Measurements from ENCODE around the gene ZNF211.

ZNF211 gene

GRCh38 chr19:57656346-57656745 lies 23.4 kb downstream of the ZNF211 start:
- DNase-seq, result no peak

DNA sequence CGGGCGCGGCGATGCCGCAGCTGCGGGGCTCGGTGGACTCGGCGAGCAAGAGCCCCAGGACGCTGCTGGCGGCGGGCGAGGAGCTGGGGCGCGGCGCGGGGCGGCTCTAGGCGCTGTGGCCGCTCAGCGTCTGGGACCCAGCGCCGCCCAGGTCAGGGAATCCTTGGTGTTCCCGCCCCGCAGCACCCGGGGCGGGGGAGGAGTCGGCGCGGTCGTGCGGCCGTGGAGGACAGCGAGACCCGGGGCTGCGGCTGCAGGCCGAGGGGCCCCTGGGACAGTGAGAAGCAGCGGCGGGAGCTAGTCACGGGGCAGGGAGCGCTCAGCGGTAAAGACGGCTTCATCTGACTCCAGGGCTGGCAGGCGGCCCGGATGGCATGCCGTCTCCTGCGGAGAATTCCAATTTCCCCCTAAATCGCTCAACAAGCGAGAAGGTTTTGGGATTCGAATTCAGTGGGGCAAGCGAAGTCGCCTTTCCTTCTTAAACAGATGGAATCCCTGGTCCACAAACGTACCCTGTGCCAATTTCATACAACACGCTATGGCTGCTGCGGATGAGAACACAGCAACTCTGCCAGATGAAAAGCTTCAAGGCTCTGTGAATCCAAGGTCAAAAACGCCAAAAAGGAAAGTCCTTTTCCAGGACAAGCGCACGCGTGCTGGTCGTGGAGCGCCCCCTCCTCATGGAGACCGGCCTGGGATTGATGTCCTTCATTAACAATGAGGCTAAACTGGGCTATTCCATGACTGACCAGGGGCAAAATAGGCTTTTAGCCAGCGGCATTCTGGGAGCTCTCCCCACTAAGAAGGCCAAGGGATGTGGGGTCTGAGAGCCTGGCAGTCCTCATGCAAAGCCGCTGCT lies 31.5 kb downstream of the ZNF211 start:
- DNase-seq, result peak; percentile 13

DNA sequence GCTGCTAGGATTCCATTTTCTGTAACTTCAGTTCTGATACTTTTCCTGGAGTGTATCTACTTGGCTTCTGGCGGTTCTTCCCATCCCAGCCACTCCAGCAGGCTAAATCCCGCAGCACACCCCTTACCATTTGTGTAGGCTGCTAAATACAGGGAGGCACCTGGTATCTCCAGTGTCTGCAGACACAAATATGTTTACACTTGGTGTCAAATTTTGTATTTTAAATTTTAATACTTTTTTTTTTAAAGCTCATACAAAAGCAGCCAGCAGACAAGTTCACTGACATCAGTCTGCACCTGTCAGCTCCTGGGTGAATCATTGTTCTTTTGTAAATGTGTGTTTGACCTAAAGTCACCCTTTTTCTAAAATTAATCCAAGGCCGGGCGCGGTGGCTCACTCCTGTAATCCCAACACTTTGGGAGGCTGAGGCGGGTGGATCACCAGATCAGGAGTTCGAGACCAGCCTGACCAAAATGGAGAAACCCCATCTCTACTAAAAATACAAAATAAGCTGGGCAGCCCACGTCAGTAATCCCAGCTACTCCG lies 32.4 kb downstream of the ZNF211 start:
- no peak for DNase-seq

GRCh38 chr19:57667228-57667627 lies 34.3 kb downstream of the ZNF211 start:
- no peak for DNase-seq

DNA sequence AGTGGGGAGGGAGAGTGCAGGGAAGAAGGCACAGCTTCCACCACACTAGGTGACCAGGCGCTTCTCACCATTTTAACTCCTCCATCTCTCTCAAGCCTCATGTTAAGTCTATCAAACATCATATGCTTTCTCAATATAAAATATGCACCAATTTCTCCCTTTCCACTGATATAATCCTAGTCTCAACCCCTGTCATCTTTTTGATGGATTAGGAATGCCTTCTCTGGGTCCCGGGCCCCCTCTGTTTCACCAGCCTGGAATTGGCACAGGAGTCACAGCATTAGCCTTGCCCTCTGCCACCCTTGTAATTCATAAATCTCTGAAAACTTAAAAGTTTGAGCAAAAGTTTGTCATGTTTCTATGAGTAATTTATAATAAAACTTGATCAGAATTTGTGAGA lies 35.7 kb downstream of the ZNF211 start, which contains the start of gene ZSCAN4:
TSS of gene ZSCAN4 (plus strand) at position 301 of the 400 bp plus-strand sequence. CDS start 7,211 bp downstream, outside the sequence.
- DNase-seq, result no peak

GRCh38 chr19:57671124-57671895 lies 38.3 kb downstream of the ZNF211 start:
- no peak for DNase-seq

- DNase-seq, result no peak
Measured at GRCh38 chr19:57672466-57672865, 39.5 kb downstream of the ZNF211 start.

DNA sequence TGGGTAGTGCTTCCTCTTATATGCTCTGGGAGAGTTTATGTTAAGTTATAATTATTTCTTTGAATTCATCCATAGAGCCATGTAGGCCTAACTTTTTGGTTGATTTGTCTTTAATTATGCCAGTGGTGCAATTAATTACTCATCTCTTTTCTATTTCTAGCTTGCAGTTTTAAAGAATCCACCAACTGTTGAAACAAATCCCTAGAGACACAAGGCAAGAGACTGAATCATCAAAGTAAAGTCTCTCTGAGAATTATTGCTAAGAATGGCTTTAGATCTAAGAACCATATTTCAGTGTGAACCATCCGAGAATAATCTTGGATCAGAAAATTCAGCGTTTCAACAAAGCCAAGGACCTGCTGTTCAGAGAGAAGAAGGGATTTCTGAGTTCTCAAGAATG lies 42.9 kb downstream of the ZNF211 start:
- DNase-seq, result no peak

GRCh38 chr19:57682226-57682766 lies 49.3 kb downstream of the ZNF211 start:
- no peak for DNase-seq

- no peak for DNase-seq
Measured at GRCh38 chr19:57686727-57687126, 53.8 kb downstream of the ZNF211 start.

DNA sequence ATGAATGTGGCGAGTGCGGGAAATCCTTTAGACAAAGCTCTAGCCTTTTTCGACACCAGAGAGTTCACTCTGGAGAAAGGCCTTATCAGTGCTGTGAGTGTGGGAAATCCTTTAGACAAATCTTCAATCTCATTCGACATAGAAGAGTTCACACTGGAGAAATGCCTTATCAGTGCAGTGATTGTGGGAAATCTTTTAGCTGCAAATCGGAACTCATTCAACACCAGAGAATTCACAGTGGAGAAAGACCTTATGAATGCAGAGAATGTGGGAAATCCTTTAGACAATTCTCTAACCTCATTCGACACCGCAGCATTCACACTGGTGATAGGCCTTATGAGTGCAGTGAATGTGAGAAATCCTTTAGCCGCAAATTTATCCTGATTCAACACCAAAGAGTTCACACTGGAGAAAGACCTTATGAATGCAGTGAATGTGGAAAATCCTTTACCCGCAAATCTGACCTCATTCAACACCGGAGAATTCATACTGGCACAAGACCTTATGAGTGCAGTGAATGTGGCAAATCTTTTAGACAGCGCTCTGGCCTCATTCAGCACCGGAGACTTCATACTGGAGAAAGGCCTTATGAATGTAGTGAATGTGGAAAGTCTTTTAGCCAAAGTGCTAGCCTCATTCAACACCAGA lies 54.5 kb downstream of the ZNF211 start:
- no peak for DNase-seq

GRCh38 chr19:57688011-57688763 lies 55.2 kb downstream of the ZNF211 start:
- DNase-seq, result no peak

DNA sequence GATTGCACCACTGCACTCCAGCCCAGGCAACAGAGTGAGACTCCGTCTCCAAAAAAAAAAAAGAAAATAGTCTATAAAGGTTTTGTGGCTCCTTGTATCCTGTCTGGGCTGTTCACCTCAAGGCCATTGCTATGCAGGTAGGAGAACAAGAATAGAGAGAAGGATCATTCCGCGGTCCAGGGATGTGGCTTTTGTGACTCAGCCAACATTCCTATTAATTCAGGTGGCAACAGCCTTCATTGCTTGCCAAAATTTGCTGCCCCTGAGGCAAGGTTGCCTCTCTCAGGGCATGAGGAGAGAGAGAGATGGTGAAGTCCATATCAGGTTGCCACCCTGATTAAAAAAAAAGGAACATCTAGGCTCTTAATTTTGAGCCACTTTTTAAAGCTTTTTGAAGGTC lies 56.8 kb downstream of the ZNF211 start:
- no peak for DNase-seq

Measured in RPMI8226 (cell line).